ENCODE results near the gene HVCN1.
A peak's percentile ranks its signal among the peaks of the same experiment; 100 is the strongest.
"Not testable (repeated sequence)": the region's sequence is repeated elsewhere in the genome, so short reads cannot be mapped to it uniquely, and the experiment has no call there.

The HVCN1 gene

GRCh38 chr12:110657747-110658146 is 31.2 kb downstream of the HVCN1 start:
- H3K4me1 Mint-ChIP-seq: peaks cover 23% of the 10 kb centered on the region
- H3K9me3 Mint-ChIP-seq: no peaks in the 10 kb centered on the region
- no peak overlapping the region for H3K27ac Mint-ChIP-seq
- H3K27me3 Mint-ChIP-seq (ENCODE audit: low read depth, poor library complexity): peaks cover 7% of the 10 kb centered on the region
- DNase-seq: no peak
- peaks cover 23% of the 10 kb centered on the region for H3K36me3 Mint-ChIP-seq (ENCODE audit: low read depth)
- H3K4me3 Mint-ChIP-seq: no peak overlapping the region
- TF ChIP-seq CTCF (IDR thresholded peaks at IDR 0.05): no peak

GRCh38 chr12:110656071-110656655 is 32.8 kb downstream of the HVCN1 start:
- Mint-ChIP-seq H3K4me1 (peaks cover 20% of the 10 kb centered on the region), H3K9me3 (no peaks in the 10 kb centered on the region), H3K27me3 (ENCODE audit: low read depth, poor library complexity) (peaks cover 7% of the 10 kb centered on the region), H3K4me3 (no peak overlapping the region), H3K27ac (no peak overlapping the region), H3K36me3 (ENCODE audit: low read depth) (peaks cover 37% of the 10 kb centered on the region)
- no peak for DNase-seq
- TF ChIP-seq CTCF (IDR thresholded peaks at IDR 0.05): no peak

GRCh38 chr12:110654238-110654637 is 34.7 kb downstream of the HVCN1 start:
- Mint-ChIP-seq H3K4me1 (peaks cover 23% of the 10 kb centered on the region), H3K36me3 (ENCODE audit: low read depth) (peaks cover 38% of the 10 kb centered on the region)
- DNase-seq; H3K27me3 Mint-ChIP-seq (ENCODE audit: low read depth, poor library complexity); H3K9me3 Mint-ChIP-seq; H3K4me3 Mint-ChIP-seq; H3K27ac Mint-ChIP-seq: not testable (repeated sequence)

- H3K36me3 Mint-ChIP-seq (ENCODE audit: low read depth): peaks cover 55% of the 10 kb centered on the region
- H3K4me1 Mint-ChIP-seq: peaks cover 15% of the 10 kb centered on the region
- no peak for TF ChIP-seq CTCF (IDR thresholded peaks at IDR 0.05)
- no peak overlapping the region for H3K4me3 Mint-ChIP-seq
- no peaks in the 10 kb centered on the region for H3K9me3 Mint-ChIP-seq
- peaks cover 7% of the 10 kb centered on the region for H3K27me3 Mint-ChIP-seq (ENCODE audit: low read depth, poor library complexity)
- DNase-seq: peak; percentile 50
- H3K27ac Mint-ChIP-seq: peak overlapping the region; percentile 87
Measured at GRCh38 chr12:110649341-110649847, 39.5 kb downstream of the HVCN1 start.

GRCh38 chr12:110647631-110648040 is 41.3 kb downstream of the HVCN1 start:
- no peak for TF ChIP-seq CTCF (IDR thresholded peaks at IDR 0.05)
- peaks cover 3% of the 10 kb centered on the region for H3K27me3 Mint-ChIP-seq (ENCODE audit: low read depth, poor library complexity)
- H3K4me3 Mint-ChIP-seq: no peak overlapping the region
- H3K4me1 Mint-ChIP-seq: peaks cover 15% of the 10 kb centered on the region
- H3K9me3 Mint-ChIP-seq: no peaks in the 10 kb centered on the region
- no peak overlapping the region for H3K27ac Mint-ChIP-seq
- no peak for DNase-seq
- peaks cover 58% of the 10 kb centered on the region for H3K36me3 Mint-ChIP-seq (ENCODE audit: low read depth)

- peak; percentile 38 for DNase-seq
- Mint-ChIP-seq H3K36me3 (ENCODE audit: low read depth) (peaks cover 38% of the 10 kb centered on the region), H3K27ac (no peak overlapping the region), H3K9me3 (no peaks in the 10 kb centered on the region), H3K27me3 (ENCODE audit: low read depth, poor library complexity) (peaks cover 3% of the 10 kb centered on the region), H3K4me1 (peaks cover 18% of the 10 kb centered on the region), H3K4me3 (no peak overlapping the region)
- no peak for TF ChIP-seq CTCF (IDR thresholded peaks at IDR 0.05)
Measured at GRCh38 chr12:110641521-110641920, 47.4 kb downstream of the HVCN1 start.
